Hepatocyte (in vitro differentiated cells): ENCODE measurements around the gene RPH3AL. TPM values are rescaled to one million over a fixed set of nuclear protein-coding genes. Genes with fewer than 3 reads are reported as not detected.
"Not testable (repeated sequence)": the region's sequence is repeated elsewhere in the genome, so short reads cannot be mapped to it uniquely, and the experiment has no call there.

Experiments used
- DNase-seq: peaks from one replicate; pipeline ENCODE4 v3.0.0-alpha.2; 2016; ENCODE audit warnings: low spot score
- H2AFZ ChIP-seq: fragments of 200-600 bp; sonication (generic); 2 replicates; pipeline ENCODE4 v1.6.0; 2016; ENCODE audit warnings: antibody characterized with exemption, mild to moderate bottlenecking
- H3K27ac ChIP-seq: fragments of 200-600 bp; sonication (generic); 2 replicates; pipeline ENCODE4 v1.5.1; 2016; ENCODE audit warnings: mild to moderate bottlenecking
- H3K27me3 ChIP-seq: fragments of 200-600 bp; sonication (generic); 2 replicates; pipeline ENCODE4 v1.6.1; 2016
- H3K36me3 ChIP-seq: fragments of 200-600 bp; sonication (generic); replicated peaks from 2 replicates; pipeline ENCODE4 v1.5.1; 2016; ENCODE audit warnings: low read depth; ENCODE audit not compliant: insufficient read depth
- H3K4me1 ChIP-seq: fragments of 200-600 bp; sonication (generic); 2 replicates; pipeline ENCODE4 v1.5.1; 2016; ENCODE audit warnings: mild to moderate bottlenecking, moderate library complexity; ENCODE audit not compliant: insufficient read depth
- H3K4me2 ChIP-seq: fragments of 200-600 bp; sonication (generic); 2 replicates; pipeline ENCODE4 v1.6.0; 2016
- H3K4me3 ChIP-seq: fragments of 200-600 bp; sonication (generic); 2 replicates; pipeline ENCODE4 v1.5.1; 2016; ENCODE audit warnings: mild to moderate bottlenecking
- H3K79me2 ChIP-seq: fragments of 200-600 bp; sonication (generic); 2 replicates; pipeline ENCODE4 v1.6.0; 2017; ENCODE audit warnings: mild to moderate bottlenecking
- H3K9me2 ChIP-seq: fragments of 200-600 bp; sonication (generic); replicated peaks from 2 replicates; pipeline ENCODE4 v1.6.0; 2017; ENCODE audit warnings: mild to moderate bottlenecking; ENCODE audit not compliant: insufficient read depth
- H3K9me3 ChIP-seq: fragments of 200-600 bp; sonication (generic); 2 replicates; pipeline ENCODE4 v1.5.1; 2016; ENCODE audit warnings: low read depth, mild to moderate bottlenecking
- H4K20me1 ChIP-seq: fragments of 200-600 bp; sonication (generic); 2 replicates; pipeline ENCODE4 v1.6.0; 2016; ENCODE audit warnings: mild to moderate bottlenecking; ENCODE audit not compliant: insufficient read depth, poor library complexity, severe bottlenecking
- EZH2 ChIP-seq: fragments of 200-600 bp; sonication (generic); IDR thresholded peaks from 2 replicates; pipeline ENCODE4 v1.6.1; 2016; ENCODE audit warnings: antibody characterized with exemption, mild to moderate bottlenecking, borderline replicate concordance
- EZH2phosphoT487 ChIP-seq: fragments of 200-600 bp; sonication (generic); IDR thresholded peaks from one replicate; pipeline ENCODE4 v1.6.1; 2018; ENCODE audit warnings: antibody characterized with exemption, mild to moderate bottlenecking, low read depth, moderate library complexity; ENCODE audit not compliant: unreplicated experiment, severe bottlenecking
- WGBS: methylation state at CpG from one replicate; pipeline ENCODE4 v1.1.6; 2016; ENCODE audit warnings: low lambda C conversion rate; ENCODE audit errors: missing lambda C conversion rate; 5-methylcytosine and 5-hydroxymethylcytosine counted together
- polyA plus RNA-seq: library from polyadenylated mRNA; unstranded; fragments of >200 nt; fragmentation: Nextera tagmentation; extraction: Ambion mirVana; gene quantifications from 2 replicates; pipeline ENCODE4 v1.2.1, GENCODE V29; 2016
- total RNA-seq: library from RNA; depleted of rRNA; stranded (reverse); fragments of >200 nt; gene quantifications from 2 replicates; pipeline ENCODE4 v1.2.3, GENCODE V29; 2014
- TF ChIP-seq, protein P1 (sequence below): fragments of 200-600 bp; sonication (generic); IDR thresholded peaks from 2 replicates; pipeline ENCODE4 v1.5.1; 2016; ENCODE audit warnings: antibody characterized with exemption, mild to moderate bottlenecking; ENCODE audit not compliant: poor library complexity

RPH3AL gene
- total and polyA plus RNA-seq, 2 experiments from 2014 or later: 7.0 to 7.6 TPM

DNA sequence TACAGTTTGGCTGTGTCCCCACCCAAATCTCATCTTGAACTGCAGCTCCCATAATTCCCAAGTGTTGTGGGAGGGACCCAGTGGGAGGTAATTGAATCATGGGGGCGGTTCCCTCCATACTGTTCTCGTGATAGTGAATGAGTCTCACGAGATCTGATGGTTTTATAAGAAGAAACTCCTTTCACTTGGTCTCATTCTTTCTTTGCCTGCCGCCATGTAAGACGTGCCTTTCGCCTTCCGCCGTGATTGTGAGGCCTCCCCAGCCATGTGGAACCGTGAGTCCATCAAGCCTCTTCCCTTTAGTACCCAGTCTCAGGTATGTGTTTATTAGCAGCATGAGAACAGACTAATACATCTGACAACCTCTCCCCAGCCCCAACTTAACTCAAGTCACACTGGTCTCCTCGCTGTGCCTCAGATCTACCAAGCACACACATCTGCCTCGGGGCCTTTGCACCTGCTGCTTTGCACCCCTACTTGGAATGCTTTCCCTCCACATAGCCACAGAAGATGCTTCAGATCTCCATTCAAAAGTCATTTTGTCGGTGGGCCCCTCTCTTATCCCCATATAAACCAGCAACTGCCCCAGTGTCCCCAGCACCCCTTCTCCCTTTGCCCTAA lies 74.4 kb downstream of the RPH3AL start:
- no peak for DNase-seq
- TF ChIP-seq, protein P1, sequence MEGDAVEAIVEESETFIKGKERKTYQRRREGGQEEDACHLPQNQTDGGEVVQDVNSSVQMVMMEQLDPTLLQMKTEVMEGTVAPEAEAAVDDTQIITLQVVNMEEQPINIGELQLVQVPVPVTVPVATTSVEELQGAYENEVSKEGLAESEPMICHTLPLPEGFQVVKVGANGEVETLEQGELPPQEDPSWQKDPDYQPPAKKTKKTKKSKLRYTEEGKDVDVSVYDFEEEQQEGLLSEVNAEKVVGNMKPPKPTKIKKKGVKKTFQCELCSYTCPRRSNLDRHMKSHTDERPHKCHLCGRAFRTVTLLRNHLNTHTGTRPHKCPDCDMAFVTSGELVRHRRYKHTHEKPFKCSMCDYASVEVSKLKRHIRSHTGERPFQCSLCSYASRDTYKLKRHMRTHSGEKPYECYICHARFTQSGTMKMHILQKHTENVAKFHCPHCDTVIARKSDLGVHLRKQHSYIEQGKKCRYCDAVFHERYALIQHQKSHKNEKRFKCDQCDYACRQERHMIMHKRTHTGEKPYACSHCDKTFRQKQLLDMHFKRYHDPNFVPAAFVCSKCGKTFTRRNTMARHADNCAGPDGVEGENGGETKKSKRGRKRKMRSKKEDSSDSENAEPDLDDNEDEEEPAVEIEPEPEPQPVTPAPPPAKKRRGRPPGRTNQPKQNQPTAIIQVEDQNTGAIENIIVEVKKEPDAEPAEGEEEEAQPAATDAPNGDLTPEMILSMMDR: no peak
- TF ChIP-seq EZH2phosphoT487: no peak
- Histone ChIP-seq H3K4me1 (no peaks in the 10 kb centered on the region), H3K79me2 (no peaks in the 10 kb centered on the region), H3K4me3 (no peak overlapping the region), H3K4me2 (no peak overlapping the region), H4K20me1 (no peaks in the 10 kb centered on the region), H3K27ac (no peak overlapping the region), H3K9me2 (no peaks in the 10 kb centered on the region), H3K27me3 (no peaks in the 10 kb centered on the region), H3K9me3 (no peaks in the 10 kb centered on the region), H2AFZ (no peak overlapping the region), H3K36me3 (no peaks in the 10 kb centered on the region)
- 91% methylated on average over 12 of the region's 12 CpGs for WGBS

DNA sequence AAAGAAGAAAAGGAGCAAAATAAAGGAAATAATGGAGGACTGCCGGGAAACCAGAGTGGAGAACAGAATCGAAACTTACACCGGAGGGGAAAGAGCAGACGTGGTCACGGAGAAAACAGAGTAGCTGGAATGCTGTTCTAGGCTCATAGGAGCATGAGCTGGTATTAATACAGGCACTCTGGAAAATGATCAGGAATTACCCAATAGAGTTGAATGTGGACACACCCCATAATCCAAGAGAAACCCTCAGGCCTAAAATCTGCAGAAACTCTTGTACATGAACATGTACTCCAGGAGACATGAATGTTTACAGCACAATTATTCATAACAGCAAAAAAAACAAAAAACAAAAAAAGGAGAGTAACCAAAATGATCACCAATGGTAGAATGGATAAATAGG lies 77.7 kb downstream of the RPH3AL start:
- Histone ChIP-seq H4K20me1 (no peaks in the 10 kb centered on the region), H3K4me2 (no peak overlapping the region), H3K4me1 (no peaks in the 10 kb centered on the region), H2AFZ (no peak overlapping the region), H3K4me3 (no peak overlapping the region), H3K9me2 (no peaks in the 10 kb centered on the region), H3K27ac (no peak overlapping the region), H3K9me3 (no peaks in the 10 kb centered on the region), H3K27me3 (no peaks in the 10 kb centered on the region), H3K79me2 (no peaks in the 10 kb centered on the region), H3K36me3 (no peaks in the 10 kb centered on the region)
- DNase-seq: no peak
- WGBS: 97% methylated on average over 5 of the region's 5 CpGs
- TF ChIP-seq EZH2: no peak
- TF ChIP-seq, protein P1: no peak
- TF ChIP-seq EZH2phosphoT487: no peak

DNA sequence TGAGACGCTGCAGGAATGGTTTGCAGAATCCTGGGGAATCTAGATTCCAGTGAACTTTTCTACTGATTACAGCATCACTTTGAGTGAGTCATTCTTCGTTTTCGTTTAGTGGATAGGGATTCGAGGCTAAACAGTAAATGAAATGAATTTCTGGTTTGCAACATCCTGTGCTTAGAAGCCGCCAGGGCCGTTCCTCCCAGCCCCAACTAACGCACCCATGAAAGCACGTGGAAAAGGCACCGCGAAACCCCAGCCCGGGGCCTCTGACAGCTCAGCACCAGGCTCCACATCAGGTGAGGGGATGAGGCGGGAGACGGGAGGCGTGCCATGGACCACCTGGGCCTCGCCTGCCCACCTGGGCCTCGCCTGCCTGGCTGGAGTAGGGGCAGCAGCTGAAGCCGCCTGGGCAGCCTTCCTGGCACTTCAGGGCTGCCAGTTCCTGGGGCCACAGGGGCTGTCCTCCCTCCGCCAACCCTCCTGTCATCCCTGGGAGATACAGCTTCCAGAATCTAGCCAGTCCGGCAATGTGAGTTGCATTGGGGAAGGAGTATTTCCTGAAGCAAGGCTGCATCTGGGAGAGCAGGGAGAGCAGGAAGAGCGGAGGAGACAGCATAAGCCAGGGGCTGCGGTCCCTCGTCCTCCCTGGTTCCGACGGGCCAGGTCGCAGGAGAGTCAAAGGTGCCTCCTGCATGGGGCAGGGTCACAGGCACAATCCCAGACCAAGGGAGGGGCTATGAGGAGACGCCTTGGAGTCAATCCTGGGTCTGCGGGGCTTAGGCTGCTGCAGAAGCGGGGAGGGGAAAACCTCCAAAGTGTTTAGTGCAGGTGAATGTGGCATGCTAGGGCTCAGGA lies 78.4 kb downstream of the RPH3AL start:
- no peak for TF ChIP-seq EZH2
- no peak for TF ChIP-seq EZH2phosphoT487
- TF ChIP-seq, protein P1: no peak
- Histone ChIP-seq H2AFZ (no peak overlapping the region), H3K27ac (no peak overlapping the region), H3K9me2 (no peaks in the 10 kb centered on the region), H3K4me2 (no peak overlapping the region), H3K79me2 (no peaks in the 10 kb centered on the region), H3K27me3 (no peaks in the 10 kb centered on the region), H3K4me1 (no peaks in the 10 kb centered on the region), H4K20me1 (no peaks in the 10 kb centered on the region), H3K36me3 (no peaks in the 10 kb centered on the region), H3K4me3 (no peak overlapping the region), H3K9me3 (no peaks in the 10 kb centered on the region)
- WGBS: 88% methylated on average over 28 of the region's 28 CpGs
- no peak for DNase-seq

DNA sequence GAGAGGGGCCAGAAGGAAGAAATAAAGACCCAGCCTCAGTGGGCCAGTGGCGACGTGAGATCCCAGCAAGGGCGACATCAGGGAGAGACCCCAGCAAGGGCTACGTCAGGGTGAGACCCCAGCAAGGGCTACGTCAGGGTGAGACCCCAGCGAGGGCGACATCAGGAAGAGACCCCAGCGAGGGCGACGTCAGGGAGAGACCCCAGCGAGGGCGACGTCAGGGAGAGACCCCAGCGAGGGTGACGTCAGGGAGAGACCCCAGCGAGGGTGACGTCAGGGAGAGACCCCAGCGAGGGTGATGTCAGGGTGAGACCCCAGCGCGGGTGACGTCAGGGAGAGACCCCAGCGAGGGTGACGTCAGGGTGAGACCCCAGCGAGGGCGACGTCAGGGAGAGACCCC lies 79.8 kb downstream of the RPH3AL start:
- not testable (repeated sequence) for H3K4me2 ChIP-seq, H3K9me3 ChIP-seq, H3K27ac ChIP-seq, H3K9me2 ChIP-seq, H3K4me3 ChIP-seq, H3K4me1 ChIP-seq, DNase-seq, H2AFZ ChIP-seq, H3K79me2 ChIP-seq, H3K36me3 ChIP-seq, H4K20me1 ChIP-seq, H3K27me3 ChIP-seq
- 92% methylated on average over 7 of the region's 26 CpGs for WGBS

DNA sequence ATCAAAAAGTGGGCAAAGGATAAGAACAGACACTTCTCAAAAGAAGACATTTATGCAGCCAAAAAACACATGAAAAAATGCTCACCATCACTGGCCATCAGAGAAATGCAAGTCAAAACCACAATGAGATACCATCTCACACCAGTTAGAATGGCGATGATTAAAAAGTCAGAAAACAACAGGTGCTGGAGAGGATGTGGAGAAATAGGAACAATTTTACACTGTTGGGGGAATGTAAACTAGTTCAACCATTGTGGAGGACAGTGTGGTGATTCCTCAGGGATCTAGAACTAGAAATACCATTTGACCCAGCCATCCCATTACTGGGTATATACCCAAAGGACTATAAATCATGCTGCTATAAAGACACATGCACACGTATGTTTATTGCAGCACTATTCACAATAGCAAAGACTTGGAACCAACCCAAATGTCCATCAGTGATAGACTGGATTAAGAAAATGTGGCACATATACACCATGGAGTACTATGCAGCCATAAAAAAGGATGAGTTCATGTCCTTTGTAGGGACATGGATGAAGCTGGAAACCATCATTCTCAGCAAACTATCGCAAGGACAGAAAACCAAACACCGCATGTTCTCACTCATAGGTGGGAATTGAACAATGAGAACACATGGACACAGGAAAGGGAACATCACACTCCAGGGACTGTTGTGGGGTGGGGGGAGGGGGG lies 80.5 kb downstream of the RPH3AL start:
- H2AFZ ChIP-seq, H3K27me3 ChIP-seq, H3K9me2 ChIP-seq, H3K4me2 ChIP-seq, H3K36me3 ChIP-seq, H3K79me2 ChIP-seq, H3K27ac ChIP-seq, H4K20me1 ChIP-seq, H3K4me3 ChIP-seq, H3K4me1 ChIP-seq, DNase-seq, H3K9me3 ChIP-seq: not testable (repeated sequence)
- WGBS: 95% methylated on average over 2 of the region's 4 CpGs
